ENCODE results near the gene CPS1.

The CPS1 gene

DNA sequence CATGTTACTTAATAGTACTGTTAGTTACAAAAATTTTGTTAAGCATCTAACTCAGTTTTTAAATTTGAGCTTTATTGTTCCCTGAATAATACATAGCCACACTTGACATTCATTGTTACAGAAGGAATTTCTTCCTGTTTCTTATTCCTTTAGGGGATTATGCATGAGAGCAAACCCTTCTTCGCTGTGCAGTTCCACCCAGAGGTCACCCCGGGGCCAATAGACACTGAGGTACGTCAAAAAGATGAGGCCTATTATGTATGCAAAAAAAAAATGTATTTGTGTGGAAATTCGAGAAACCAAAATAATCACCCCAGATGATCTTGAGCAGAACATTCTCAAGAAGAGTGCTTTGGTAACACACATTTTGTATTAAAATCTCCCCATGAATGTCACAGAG, 36.3 kb downstream of the CPS1 start:
- H3K36me3 Mint-ChIP-seq (ENCODE audit: low read depth) = peaks cover 28% of the 10 kb centered on the region
- H3K9me3 Mint-ChIP-seq = peaks cover 2% of the 10 kb centered on the region
- TF ChIP-seq, protein P1, sequence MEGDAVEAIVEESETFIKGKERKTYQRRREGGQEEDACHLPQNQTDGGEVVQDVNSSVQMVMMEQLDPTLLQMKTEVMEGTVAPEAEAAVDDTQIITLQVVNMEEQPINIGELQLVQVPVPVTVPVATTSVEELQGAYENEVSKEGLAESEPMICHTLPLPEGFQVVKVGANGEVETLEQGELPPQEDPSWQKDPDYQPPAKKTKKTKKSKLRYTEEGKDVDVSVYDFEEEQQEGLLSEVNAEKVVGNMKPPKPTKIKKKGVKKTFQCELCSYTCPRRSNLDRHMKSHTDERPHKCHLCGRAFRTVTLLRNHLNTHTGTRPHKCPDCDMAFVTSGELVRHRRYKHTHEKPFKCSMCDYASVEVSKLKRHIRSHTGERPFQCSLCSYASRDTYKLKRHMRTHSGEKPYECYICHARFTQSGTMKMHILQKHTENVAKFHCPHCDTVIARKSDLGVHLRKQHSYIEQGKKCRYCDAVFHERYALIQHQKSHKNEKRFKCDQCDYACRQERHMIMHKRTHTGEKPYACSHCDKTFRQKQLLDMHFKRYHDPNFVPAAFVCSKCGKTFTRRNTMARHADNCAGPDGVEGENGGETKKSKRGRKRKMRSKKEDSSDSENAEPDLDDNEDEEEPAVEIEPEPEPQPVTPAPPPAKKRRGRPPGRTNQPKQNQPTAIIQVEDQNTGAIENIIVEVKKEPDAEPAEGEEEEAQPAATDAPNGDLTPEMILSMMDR (IDR thresholded peaks at IDR 0.05; ENCODE audit: unreplicated experiment in 3 of 3) = no peak
- no peak overlapping the region for H3K4me3 Mint-ChIP-seq
- no peak overlapping the region for H3K27ac Mint-ChIP-seq
- no peaks in the 10 kb centered on the region for H3K27me3 Mint-ChIP-seq (ENCODE audit: low read depth)
- no peaks in the 10 kb centered on the region for H3K4me1 Mint-ChIP-seq

DNA sequence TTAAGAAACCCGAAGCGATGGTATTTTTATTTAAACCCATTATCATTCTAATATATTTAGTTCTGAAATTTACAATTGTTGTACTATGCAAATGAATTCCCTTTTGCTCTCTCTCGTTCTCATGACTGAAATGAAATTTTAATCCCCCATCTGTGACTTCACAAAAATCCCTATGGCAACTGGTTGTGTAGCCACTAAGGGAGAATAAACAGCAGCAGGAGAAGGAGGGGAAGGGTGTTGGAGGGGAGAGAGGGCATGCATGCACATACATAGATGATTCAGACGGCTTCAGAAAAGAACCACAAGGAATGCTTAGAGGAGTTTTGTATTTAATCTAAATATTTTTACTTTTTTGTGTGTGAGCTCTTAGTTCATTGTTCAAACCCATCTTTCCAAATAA, 36.8 kb downstream of the CPS1 start:
- H3K9me3 Mint-ChIP-seq = peaks cover 6% of the 10 kb centered on the region
- H3K27ac Mint-ChIP-seq = no peak overlapping the region
- no peak overlapping the region for H3K4me3 Mint-ChIP-seq
- TF ChIP-seq, protein P1 (IDR thresholded peaks at IDR 0.05; ENCODE audit: unreplicated experiment in 3 of 3) = no peak
- no peaks in the 10 kb centered on the region for H3K4me1 Mint-ChIP-seq
- peaks cover 32% of the 10 kb centered on the region for H3K36me3 Mint-ChIP-seq (ENCODE audit: low read depth)
- H3K27me3 Mint-ChIP-seq (ENCODE audit: low read depth) = no peaks in the 10 kb centered on the region

DNA sequence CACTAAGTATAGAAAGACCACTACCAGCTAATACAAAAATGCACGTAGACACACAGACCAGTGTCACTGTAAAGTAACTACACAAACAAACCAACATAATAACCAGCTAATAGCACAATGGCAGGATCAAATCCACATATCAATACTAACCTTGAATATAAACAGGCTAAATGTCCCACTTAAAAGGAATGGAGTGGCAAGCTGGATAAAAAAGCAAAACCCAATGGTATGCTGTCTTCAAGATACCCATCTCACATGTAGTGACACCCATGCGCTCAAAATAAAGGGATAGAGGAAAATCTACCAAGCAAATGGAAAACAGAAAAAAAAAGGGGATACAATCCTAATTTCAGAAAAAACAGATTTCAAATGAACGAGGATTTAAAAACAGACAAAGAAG, 41.8 kb downstream of the CPS1 start:
- Mint-ChIP-seq H3K4me3 (no peak overlapping the region), H3K27ac (no peak overlapping the region), H3K4me1 (no peaks in the 10 kb centered on the region)

DNA sequence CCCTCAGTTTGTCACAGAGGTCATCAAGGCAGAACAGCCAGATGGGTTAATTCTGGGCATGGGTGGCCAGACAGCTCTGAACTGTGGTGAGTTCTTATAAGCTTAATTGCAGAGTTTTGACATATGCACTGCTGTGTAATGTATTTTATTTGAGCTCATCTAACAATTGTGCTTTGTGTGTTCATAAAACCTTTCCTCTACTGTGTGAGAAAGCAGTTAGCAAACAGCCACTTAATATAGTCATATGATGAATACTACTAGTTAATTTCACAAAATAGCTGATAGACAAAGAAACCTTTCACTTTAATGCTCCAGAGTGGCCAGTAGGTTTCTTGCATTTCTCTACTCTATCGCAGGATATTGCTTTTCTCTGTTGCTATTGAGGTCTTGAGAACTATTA, 43.1 kb downstream of the CPS1 start:
- Mint-ChIP-seq H3K36me3 (ENCODE audit: low read depth) (peaks cover 35% of the 10 kb centered on the region), H3K9me3 (peaks cover 11% of the 10 kb centered on the region), H3K27me3 (ENCODE audit: low read depth) (no peaks in the 10 kb centered on the region), H3K4me3 (no peak overlapping the region), H3K4me1 (no peaks in the 10 kb centered on the region), H3K27ac (no peak overlapping the region)
- TF ChIP-seq, protein P1 (IDR thresholded peaks at IDR 0.05; ENCODE audit: unreplicated experiment in 3 of 3) = no peak

More for the DNA sequence above, 41.8 kb downstream of the CPS1 start:
- Mint-ChIP-seq H3K9me3 (peaks cover 11% of the 10 kb centered on the region), H3K27me3 (ENCODE audit: low read depth) (no peaks in the 10 kb centered on the region), H3K36me3 (ENCODE audit: low read depth) (peaks cover 35% of the 10 kb centered on the region)
- TF ChIP-seq, protein P1 (IDR thresholded peaks at IDR 0.05; ENCODE audit: unreplicated experiment in 3 of 3) = no peak

DNA sequence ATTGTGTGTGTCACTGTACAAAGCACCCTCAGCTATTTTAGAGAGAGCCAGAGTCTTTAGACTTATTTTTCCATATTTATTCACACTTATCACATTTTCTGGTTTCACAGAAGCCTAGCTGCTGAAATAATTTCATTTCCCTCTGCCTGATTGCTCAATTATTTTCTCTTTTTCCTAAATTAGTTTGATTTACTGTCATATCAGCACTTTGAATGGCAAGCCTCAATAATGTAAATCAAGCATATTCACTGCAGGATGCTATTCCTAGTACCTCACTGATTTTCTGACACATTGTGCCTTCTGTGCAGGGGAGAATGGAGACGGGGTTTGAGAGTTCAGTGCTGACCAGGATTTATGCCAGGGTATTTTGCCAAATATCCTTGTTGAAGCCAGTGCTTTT, 48.3 kb downstream of the CPS1 start:
- Mint-ChIP-seq H3K27me3 (ENCODE audit: low read depth) (no peaks in the 10 kb centered on the region), H3K27ac (no peak overlapping the region), H3K4me1 (no peaks in the 10 kb centered on the region), H3K36me3 (ENCODE audit: low read depth) (peaks cover 21% of the 10 kb centered on the region), H3K9me3 (no peaks in the 10 kb centered on the region), H3K4me3 (no peak overlapping the region)
- TF ChIP-seq, protein P1 (IDR thresholded peaks at IDR 0.05; ENCODE audit: unreplicated experiment in 3 of 3) = no peak

DNA sequence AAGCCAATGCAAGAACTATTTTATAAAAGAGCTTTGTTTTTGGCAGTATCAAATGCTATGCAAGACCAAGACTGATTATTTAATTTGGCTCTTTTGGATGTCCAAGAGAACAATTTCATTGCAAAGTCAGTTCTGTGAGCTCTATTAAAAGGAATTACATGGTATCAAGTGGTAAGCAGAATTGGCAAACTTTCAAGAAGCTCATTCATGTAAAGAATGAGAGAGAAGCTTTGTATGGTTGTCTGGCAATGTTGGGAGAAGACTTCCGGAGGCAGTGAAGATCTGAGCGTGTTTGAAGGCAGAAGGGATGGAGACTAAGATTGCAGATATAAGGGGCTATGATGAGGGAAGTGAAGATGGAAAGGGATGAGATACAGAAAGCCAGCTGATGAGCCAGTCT, 49.6 kb downstream of the CPS1 start:
- TF ChIP-seq, protein P1 (IDR thresholded peaks at IDR 0.05; ENCODE audit: unreplicated experiment in 3 of 3) = no peak
- H3K27ac Mint-ChIP-seq = no peak overlapping the region
- H3K4me1 Mint-ChIP-seq = no peaks in the 10 kb centered on the region
- H3K36me3 Mint-ChIP-seq (ENCODE audit: low read depth) = peaks cover 13% of the 10 kb centered on the region
- H3K4me3 Mint-ChIP-seq = no peak overlapping the region
- no peaks in the 10 kb centered on the region for H3K27me3 Mint-ChIP-seq (ENCODE audit: low read depth)
- H3K9me3 Mint-ChIP-seq = no peaks in the 10 kb centered on the region
